Endothelial cell of umbilical vein (primary cell): ENCODE measurements around the gene GSN. TPM values are rescaled to one million over a fixed set of nuclear protein-coding genes. Genes with fewer than 3 reads are reported as not detected.

Experiments used
- BruUV-seq: library from RNA; stranded (reverse); fragments of 400-500 nt; replicated peaks from 2 replicates; lab custom pipeline; 2021; lab: Mats Ljungman, UMichigan
- CTCF ChIA-PET: fragments of 300-600, 350-600 bp; sonication (Branson Sonifier 250); formaldehyde crosslinking; loops from one replicate; lab custom pipeline; 2021; ENCODE audit warnings: antibody characterized with exemption, inconsistent platforms; lab: Charles Lee
- POLR2A ChIA-PET: fragments of 300-600, 350-600 bp; sonication (Branson Sonifier 250); formaldehyde crosslinking; loops from one replicate; lab custom pipeline; 2021; ENCODE audit warnings: antibody characterized with exemption, inconsistent platforms; lab: Charles Lee
- DNase-seq: peaks from one replicate; pipeline ENCODE4 v3.0.0-alpha.2; 2011; ENCODE audit warnings: low read depth, low spot score
- FAIRE-seq: peaks from 2 replicates; lab custom pipeline; 2011; peaks lifted over from hg19 to GRCh38; lab: Jason Lieb, UNC
- H2AFZ ChIP-seq: 2 replicates; pipeline ENCODE4 v1.6.0; 2012; ENCODE audit warnings: low read depth, low read length, control low read depth, inconsistent platforms
- H3K27ac ChIP-seq: 2 replicates; pipeline ENCODE4 v1.5.1; 2011; ENCODE audit warnings: low read depth, mild to moderate bottlenecking, control low read depth, low read length, moderate library complexity; ENCODE audit not compliant: insufficient read depth
- H3K27me3 ChIP-seq, 2 experiments: 2 replicates each; pipeline versions ENCODE4 v1.6.0 to v1.6.1; 2011; ENCODE audit warnings: low read length in 2 of 2, mixed read lengths in 1 of 2; ENCODE audit not compliant: control insufficient read depth in 2 of 2, insufficient read depth in 2 of 2
- H3K36me3 ChIP-seq, 2 experiments: 2 replicates in 1 of 2; 3 replicates in 1 of 2; pipeline ENCODE4 v1.5.1; 2011; ENCODE audit warnings: low read length in 2 of 2, mild to moderate bottlenecking in 1 of 2, moderate library complexity in 1 of 2; ENCODE audit not compliant: control insufficient read depth in 2 of 2, insufficient read depth in 2 of 2; ENCODE audit errors: extremely low read depth in 1 of 2
- H3K4me1 ChIP-seq: 3 replicates; pipeline ENCODE4 v1.5.1; 2011; ENCODE audit warnings: mild to moderate bottlenecking, low read length; ENCODE audit not compliant: control insufficient read depth, insufficient read depth; ENCODE audit errors: extremely low read depth
- H3K4me2 ChIP-seq: 2 replicates; pipeline ENCODE4 v1.6.1; 2011; ENCODE audit warnings: low read length, control low read depth, mixed read lengths; ENCODE audit not compliant: insufficient read depth
- H3K4me3 ChIP-seq, 3 experiments: fragments of 200-600 bp in 1 of 3; sonication (generic), shearing (Covaris generic) in 1 of 3; replicated peaks in 1 of 3; 2 replicates each; pipeline ENCODE4 v1.5.1; 2011 to 2016; ENCODE audit warnings: control low read depth in 3 of 3, low read length in 3 of 3, mild to moderate bottlenecking in 2 of 3, inconsistent platforms in 1 of 3, low read depth in 1 of 3, moderate library complexity in 1 of 3; ENCODE audit not compliant: insufficient read depth in 1 of 3
- H3K79me2 ChIP-seq: 2 replicates; pipeline ENCODE4 v1.6.0; 2012; ENCODE audit warnings: low read length, inconsistent platforms; ENCODE audit not compliant: control insufficient read depth, insufficient read depth
- H3K9ac ChIP-seq: replicated peaks from 2 replicates; pipeline ENCODE3; 2011; ENCODE audit warnings: low read length, control low read depth; ENCODE audit not compliant: insufficient read depth; ENCODE audit errors: extremely low read depth
- H3K9me1 ChIP-seq: replicated peaks from 3 replicates; pipeline ENCODE4 v1.6.0; 2011; ENCODE audit warnings: mild to moderate bottlenecking, low read length; ENCODE audit not compliant: control insufficient read depth, insufficient read depth; ENCODE audit errors: extremely low read depth
- H3K9me3 ChIP-seq: replicated peaks from 2 replicates; pipeline ENCODE4 v1.5.1; 2012; ENCODE audit warnings: low read length, inconsistent platforms; ENCODE audit not compliant: control insufficient read depth, insufficient read depth
- H4K20me1 ChIP-seq: replicated peaks from 2 replicates; pipeline ENCODE3; 2011; ENCODE audit warnings: mild to moderate bottlenecking, low read length; ENCODE audit not compliant: control insufficient read depth, insufficient read depth; ENCODE audit errors: extremely low read depth
- EZH2 ChIP-seq: IDR thresholded peaks from 2 replicates; pipeline ENCODE4 v1.6.1; 2012; ENCODE audit warnings: borderline replicate concordance, low read depth, mild to moderate bottlenecking, moderate library complexity, low read length, inconsistent platforms; ENCODE audit not compliant: severe bottlenecking
- GATA2 ChIP-seq: IDR thresholded peaks from 2 replicates; pipeline ENCODE4 v1.7.0; 2011; ENCODE audit warnings: low read depth, mild to moderate bottlenecking, moderate library complexity, mixed read lengths, low read length; ENCODE audit not compliant: insufficient read length, insufficient read depth
- JUN ChIP-seq: IDR thresholded peaks from 2 replicates; pipeline ENCODE4 v1.6.1; 2011; ENCODE audit warnings: borderline replicate concordance, low read depth; ENCODE audit not compliant: insufficient read length, insufficient read depth
- POLR2A ChIP-seq: IDR thresholded peaks from 2 replicates; pipeline ENCODE4 v1.6.1; 2012; ENCODE audit warnings: low read depth, mild to moderate bottlenecking, control low read depth, low read length
- POLR2AphosphoS5 ChIP-seq: IDR thresholded peaks from 2 replicates; pipeline ENCODE4 v1.6.1; 2012; ENCODE audit warnings: low read depth, mild to moderate bottlenecking, control low read depth, low read length, moderate library complexity; ENCODE audit not compliant: insufficient read depth
- dilution Hi-C: fragments of 300-500 bp; cut with MboI; formaldehyde crosslinking; loops from one replicate; pipeline ENCODE4 v1.15.0; 2019; ENCODE audit warnings: low sequenced_read_pairs; ENCODE audit not compliant: extremely low pct_ligation_motif_present
- intact Hi-C: fragments of 100-400 bp; cut with micrococcal nuclease; formaldehyde crosslinking; loops from one replicate; pipeline ENCODE4 v1.10.0; 2022
- polyA plus RNA-seq, 4 experiments: library from polyadenylated mRNA; depleted of rRNA in 3 of 4; stranded (reverse) in 3 of 4; unstranded in 1 of 4; fragments of >200 nt; gene quantifications; 2 replicates each; pipeline versions ENCODE4 v1.2.1 to v1.2.3, GENCODE V29; 2011 to 2012; ENCODE audit warnings: missing spikeins in 1 of 4
- total RNA-seq: library from RNA; stranded (reverse); gene quantifications from 2 replicates; pipeline ENCODE4 v1.2.3, GENCODE V29; 2021

The GSN gene
- total and polyA plus RNA-seq, 2 donors (not counting 3 experiments of a cell fraction or from before 2014, with no cell fraction given), result 130 to 232 TPM

DNA sequence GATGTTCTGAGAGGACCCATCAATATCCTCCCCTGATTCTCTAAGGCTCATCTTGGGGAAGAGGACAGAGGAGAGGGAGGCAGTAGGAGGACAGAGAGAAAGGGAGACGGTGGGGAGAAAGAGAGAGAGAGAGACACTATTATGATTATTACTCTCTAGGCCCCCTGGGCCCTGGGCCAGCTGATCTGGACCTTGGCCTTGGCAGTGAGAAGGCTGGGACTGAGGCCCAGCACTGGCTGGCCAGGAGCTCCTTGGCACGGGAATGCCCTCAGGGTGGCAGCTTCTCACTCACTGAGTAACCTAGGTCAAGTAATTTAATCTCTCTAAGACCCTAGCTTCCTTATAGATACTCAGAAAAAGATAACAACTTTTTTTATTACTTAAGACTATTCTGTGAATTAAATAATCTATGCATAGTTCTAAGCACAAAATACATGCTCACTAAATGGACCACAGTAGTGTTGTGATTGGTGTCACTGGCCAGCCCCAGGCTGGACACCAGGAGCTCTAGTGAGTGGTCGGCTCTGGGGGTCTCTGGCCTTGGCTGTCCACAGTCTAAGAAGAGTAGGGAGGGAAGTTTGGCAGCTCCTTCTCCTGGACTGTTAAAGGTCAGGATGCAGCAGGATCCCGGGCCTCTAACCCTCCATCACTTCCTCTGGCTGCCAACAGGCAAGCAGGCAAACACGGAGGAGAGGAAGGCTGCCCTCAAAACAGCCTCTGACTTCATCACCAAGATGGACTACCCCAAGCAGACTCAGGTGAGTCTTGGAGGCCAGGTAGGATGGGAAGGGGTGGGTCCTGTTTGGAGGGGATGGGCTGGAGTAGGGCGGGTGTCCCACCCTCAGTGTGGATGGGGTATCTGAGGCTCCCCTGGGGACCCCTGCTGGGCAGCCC is 50.0 kb downstream of the GSN start:
- H3K79me2 ChIP-seq, result no peaks in the 10 kb centered on the region
- H3K9ac ChIP-seq, result no peak overlapping the region
- FAIRE-seq (no peak), DNase-seq (no peak)
- CTCF ChIA-PET, result interaction anchor here (0.9 to 6.5 kb wide), 8 partner anchors 31 to 122 kb away, joined by 3 to 211 read pairs (median 26); no protein-coding TSS in a partner anchor
- intact Hi-C loops (no loop called here), dilution Hi-C loops (no loop called here)
- BruUV-seq, result no TSS peak
- no peak overlapping the region for H3K4me3 ChIP-seq
- no peaks in the 10 kb centered on the region for H4K20me1 ChIP-seq
- H3K9me1 ChIP-seq, result no peaks in the 10 kb centered on the region
- peaks cover 10 to 23% of the 10 kb centered on the region in 2 experiments for H3K36me3 ChIP-seq
- no peaks in the 10 kb centered on the region for H3K9me3 ChIP-seq
- H2AFZ ChIP-seq, result no peak overlapping the region
- H3K27me3 ChIP-seq, result no peaks in the 10 kb centered on the region
- POLR2A ChIA-PET, result no interaction called here
- no peak overlapping the region for H3K27ac ChIP-seq
- peaks cover 7% of the 10 kb centered on the region for H3K4me1 ChIP-seq
- no peak overlapping the region for H3K4me2 ChIP-seq
- no peak for TF ChIP-seq EZH2
- no peak for TF ChIP-seq POLR2AphosphoS5
- no peak for TF ChIP-seq JUN
- no peak for TF ChIP-seq POLR2A
- no peak for TF ChIP-seq GATA2
